Neuron (in vitro differentiated cells): ENCODE measurements around the gene MARCHF3.
A peak's percentile ranks its signal among the peaks of the same experiment; 100 is the strongest.
"Not testable (repeated sequence)": the region's sequence is repeated elsewhere in the genome, so short reads cannot be mapped to it uniquely, and the experiment has no call there.

Experiments used
- H2AFZ ChIP-seq: one replicate; pipeline ENCODE4 v1.6.1; 2013; ENCODE audit warnings: low read depth, mild to moderate bottlenecking, inconsistent platforms, low read length, moderate library complexity
- H3K27me3 ChIP-seq: one replicate; pipeline ENCODE4 v1.6.1; 2013; ENCODE audit warnings: low read length; ENCODE audit not compliant: insufficient read depth
- H3K36me3 ChIP-seq: one replicate; pipeline ENCODE4 v1.6.1; 2013; ENCODE audit warnings: low read length; ENCODE audit not compliant: insufficient read depth
- H3K4me1 ChIP-seq: one replicate; pipeline ENCODE4 v1.6.1; 2013; ENCODE audit warnings: low read length; ENCODE audit not compliant: insufficient read depth
- H3K4me3 ChIP-seq: 2 replicates; pipeline ENCODE4 v1.5.1; 2013; ENCODE audit warnings: mild to moderate bottlenecking, low read length, moderate library complexity
- H3K9me3 ChIP-seq: one replicate; pipeline ENCODE4 v1.6.1; 2013; ENCODE audit warnings: low read length

Gene MARCHF3

GRCh38 chr5:126868338-126869004, 161.9 kb downstream of the MARCHF3 start:
- peaks cover 13% of the 10 kb centered on the region for H3K4me1 ChIP-seq
- H3K36me3 ChIP-seq = no peaks in the 10 kb centered on the region
- H3K27me3 ChIP-seq = no peaks in the 10 kb centered on the region
- peak overlapping the region; percentile 52 for H2AFZ ChIP-seq
- peak overlapping the region; percentile 44 for H3K4me3 ChIP-seq
- no peaks in the 10 kb centered on the region for H3K9me3 ChIP-seq

GRCh38 chr5:126866851-126867636, 163.3 kb downstream of the MARCHF3 start:
- Histone ChIP-seq H3K9me3 (no peaks in the 10 kb centered on the region), H3K36me3 (no peaks in the 10 kb centered on the region), H3K4me1 (peaks cover 13% of the 10 kb centered on the region), H3K27me3 (no peaks in the 10 kb centered on the region), H3K4me3 (no peak overlapping the region), H2AFZ (no peak overlapping the region)

GRCh38 chr5:126865299-126865698, 165.1 kb downstream of the MARCHF3 start:
- H2AFZ ChIP-seq = no peak overlapping the region
- H3K27me3 ChIP-seq = no peaks in the 10 kb centered on the region
- no peak overlapping the region for H3K4me3 ChIP-seq
- no peaks in the 10 kb centered on the region for H3K9me3 ChIP-seq
- peaks cover 13% of the 10 kb centered on the region for H3K4me1 ChIP-seq
- H3K36me3 ChIP-seq = no peaks in the 10 kb centered on the region

GRCh38 chr5:126864042-126864688, 166.2 kb downstream of the MARCHF3 start:
- H3K27me3 ChIP-seq = no peaks in the 10 kb centered on the region
- H3K4me3 ChIP-seq = no peak overlapping the region
- peaks cover 8% of the 10 kb centered on the region for H3K4me1 ChIP-seq
- H2AFZ ChIP-seq = no peak overlapping the region
- no peaks in the 10 kb centered on the region for H3K36me3 ChIP-seq
- no peaks in the 10 kb centered on the region for H3K9me3 ChIP-seq

- Histone ChIP-seq H3K27me3 (no peaks in the 10 kb centered on the region), H2AFZ (no peak overlapping the region), H3K4me1 (peaks cover under 1% of the 10 kb centered on the region), H3K4me3 (no peak overlapping the region), H3K36me3 (no peaks in the 10 kb centered on the region), H3K9me3 (no peaks in the 10 kb centered on the region)
Measured at GRCh38 chr5:126863402-126863801, 167.0 kb downstream of the MARCHF3 start.

- H2AFZ ChIP-seq = no peak overlapping the region
- H3K27me3 ChIP-seq = no peaks in the 10 kb centered on the region
- peaks cover 5% of the 10 kb centered on the region for H3K4me1 ChIP-seq
- no peaks in the 10 kb centered on the region for H3K9me3 ChIP-seq
- H3K4me3 ChIP-seq = no peak overlapping the region
- H3K36me3 ChIP-seq = no peaks in the 10 kb centered on the region
Measured at GRCh38 chr5:126858441-126858840, 171.9 kb downstream of the MARCHF3 start.

GRCh38 chr5:126857472-126858410, 172.6 kb downstream of the MARCHF3 start:
- Histone ChIP-seq H3K4me1 (peaks cover 8% of the 10 kb centered on the region), H3K36me3 (no peaks in the 10 kb centered on the region), H3K27me3 (no peaks in the 10 kb centered on the region), H3K4me3 (no peak overlapping the region), H3K9me3 (no peaks in the 10 kb centered on the region), H2AFZ (no peak overlapping the region)

- no peaks in the 10 kb centered on the region for H3K36me3 ChIP-seq
Measured at GRCh38 chr5:126855266-126855665, 175.1 kb downstream of the MARCHF3 start.

GRCh38 chr5:126854526-126855110, 175.7 kb downstream of the MARCHF3 start:
- peaks cover 20% of the 10 kb centered on the region for H3K4me1 ChIP-seq
- H3K27me3 ChIP-seq = no peaks in the 10 kb centered on the region
- H3K4me3 ChIP-seq = no peak overlapping the region

More at GRCh38 chr5:126855266-126855665, 175.1 kb downstream of the MARCHF3 start:
- no peak overlapping the region for H3K4me3 ChIP-seq
- no peak overlapping the region for H2AFZ ChIP-seq
- H3K27me3 ChIP-seq = no peaks in the 10 kb centered on the region
- H3K9me3 ChIP-seq = no peaks in the 10 kb centered on the region
- H3K4me1 ChIP-seq = peaks cover 20% of the 10 kb centered on the region

GRCh38 chr5:126853541-126854307, 176.6 kb downstream of the MARCHF3 start:
- not testable (repeated sequence) for H3K27me3 ChIP-seq, H3K4me3 ChIP-seq, H3K9me3 ChIP-seq, H2AFZ ChIP-seq, H3K36me3 ChIP-seq
- H3K4me1 ChIP-seq = peaks cover 23% of the 10 kb centered on the region

More at GRCh38 chr5:126854526-126855110, 175.7 kb downstream of the MARCHF3 start:
- no peaks in the 10 kb centered on the region for H3K9me3 ChIP-seq
- H3K36me3 ChIP-seq = no peaks in the 10 kb centered on the region
- no peak overlapping the region for H2AFZ ChIP-seq

- Histone ChIP-seq H3K36me3 (no peaks in the 10 kb centered on the region), H2AFZ (no peak overlapping the region), H3K4me3 (no peak overlapping the region), H3K4me1 (peaks cover 32% of the 10 kb centered on the region), H3K27me3 (no peaks in the 10 kb centered on the region), H3K9me3 (no peaks in the 10 kb centered on the region)
Measured at GRCh38 chr5:126852841-126853271, 177.5 kb downstream of the MARCHF3 start.
